ENCODE results near the gene ACE2. TPM values are rescaled to one million over a fixed set of nuclear protein-coding genes. Genes with fewer than 3 reads are reported as not detected.
A peak's percentile ranks its signal among the peaks of the same experiment; 100 is the strongest.

The ACE2 gene
- total RNA-seq, 8 experiments from 2014 or later: 0.09 TPM; not detected in 7

DNA sequence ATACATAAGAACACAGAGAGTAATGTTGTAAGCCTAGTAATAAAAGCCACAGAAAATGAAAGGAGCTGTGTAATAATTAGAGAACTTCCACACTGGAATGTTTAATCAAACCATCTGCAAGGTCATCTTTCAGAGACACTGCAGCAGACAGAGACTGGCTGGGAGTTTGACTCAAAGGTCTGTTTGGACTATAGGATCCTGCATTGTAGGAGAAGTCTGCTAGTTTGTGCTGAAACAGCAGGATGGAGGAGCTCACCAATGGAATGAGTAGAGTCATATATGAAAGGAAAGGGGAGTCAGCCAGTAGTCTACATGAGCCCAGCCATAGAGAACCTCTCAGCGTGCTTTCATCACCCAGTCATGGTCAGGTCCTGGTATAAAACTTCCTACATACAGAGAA lies 4.5 kb upstream of the ACE2 start:
- in situ Hi-C loops (cut with MboI; ENCODE audit: low pct_unique_long_range_greater_than_20kb in 2 of 9, low sequenced_read_pairs in 9 of 9, unreplicated experiment in 9 of 9): no loop called here
- Histone ChIP-seq H3K4me1 (replicated peaks in 1 of 2) (no peaks in the 10 kb centered on the region), H3K4me3 (no peak overlapping the region), H3K27ac (no peak overlapping the region)
- WGBS, 10 experiments: 40 to 100% (median 50%) methylated on average over 1 of the region's 1 CpG; no CpG with 5 or more reads in 5 of the 10 experiments
- no peak for ATAC-seq (replicated peaks in 6 of 8)

DNA sequence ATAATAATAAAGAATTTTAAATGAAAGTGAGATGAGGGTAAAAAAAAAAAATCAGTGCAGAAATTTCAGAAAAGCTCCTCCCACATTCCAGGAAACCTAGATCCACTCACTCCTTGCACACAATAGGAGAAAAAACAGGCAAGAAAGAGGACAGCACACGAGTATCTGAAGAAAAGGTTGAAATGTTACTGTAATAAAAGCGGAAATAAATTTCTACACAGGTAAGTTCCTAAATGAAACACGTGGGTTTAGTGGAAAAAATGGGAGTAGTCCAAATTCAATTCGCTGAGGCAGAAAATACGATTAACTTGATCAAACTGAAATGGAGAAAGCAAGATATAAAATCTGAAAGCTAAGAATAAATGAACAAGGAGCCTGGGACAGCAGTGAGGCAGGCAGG lies 2.0 kb upstream of the ACE2 start:
- in situ Hi-C loops (cut with MboI; ENCODE audit: low pct_unique_long_range_greater_than_20kb in 2 of 9, low sequenced_read_pairs in 9 of 9, unreplicated experiment in 9 of 9): no loop called here
- H3K4me3 ChIP-seq: no peak overlapping the region
- H3K4me1 ChIP-seq (replicated peaks in 1 of 2): no peaks in the 10 kb centered on the region
- 20 to 87% (median 58%) methylated on average over 1 to 5 of the region's 5 CpGs; no CpG with 5 or more reads in 2 of the 10 experiments for WGBS, 10 experiments
- ATAC-seq (replicated peaks in 6 of 8): no peak
- H3K27ac ChIP-seq: no peak overlapping the region

DNA sequence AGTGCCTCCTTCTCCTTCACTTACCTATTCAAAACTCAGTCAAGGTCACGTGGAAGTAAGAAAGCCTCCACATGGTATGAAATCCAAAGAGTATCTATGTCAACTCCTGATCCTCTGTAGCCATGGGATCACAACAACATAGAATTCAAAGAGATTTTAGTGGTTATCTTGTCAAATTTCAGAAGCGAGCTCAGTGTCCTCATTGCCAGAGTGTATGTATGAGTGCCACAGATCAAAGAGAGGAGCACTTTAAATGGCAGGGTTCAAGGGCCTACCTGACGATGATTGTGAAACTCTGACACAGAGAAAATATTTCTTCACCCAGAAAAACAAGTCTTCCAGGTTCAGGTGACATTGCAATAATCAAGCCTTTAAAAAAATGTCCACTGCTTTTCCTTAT lies 1.2 kb upstream of the ACE2 start:
- 20 to 92% (median 81%) methylated on average over 1 to 2 of the region's 3 CpGs; no CpG with 5 or more reads in 6 of the 10 experiments for WGBS, 10 experiments
- Histone ChIP-seq H3K27ac (no peak overlapping the region), H3K4me1 (replicated peaks in 1 of 2) (no peaks in the 10 kb centered on the region), H3K4me3 (no peak overlapping the region)
- ATAC-seq (replicated peaks in 6 of 8): no peak
- in situ Hi-C loops (cut with MboI; ENCODE audit: low pct_unique_long_range_greater_than_20kb in 2 of 9, low sequenced_read_pairs in 9 of 9, unreplicated experiment in 9 of 9): no loop called here

DNA sequence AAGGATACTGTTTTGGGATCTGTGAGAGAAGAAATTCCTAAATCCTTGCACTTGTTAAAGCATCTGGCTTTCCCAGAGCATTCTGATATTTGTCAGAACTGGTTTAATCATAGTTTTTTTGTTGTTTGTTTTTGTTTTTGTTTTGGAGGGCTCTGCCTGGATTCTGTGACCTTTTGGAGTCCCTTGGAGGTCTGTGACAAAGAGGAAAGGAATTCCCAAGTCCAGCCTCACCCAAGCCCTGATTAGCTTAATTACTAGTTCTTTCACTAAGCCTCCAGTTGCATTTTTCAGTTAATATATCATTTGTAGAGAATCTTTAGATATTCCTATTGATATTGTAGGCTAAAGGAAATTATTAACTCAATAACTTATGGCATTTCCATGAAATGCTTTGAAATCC lies 711 bp downstream of the ACE2 start:
- Histone ChIP-seq H3K4me3 (no peak overlapping the region), H3K27ac (no peak overlapping the region), H3K4me1 (replicated peaks in 1 of 2) (no peaks in the 10 kb centered on the region)
- no peak for ATAC-seq (replicated peaks in 6 of 8)
- in situ Hi-C loops (cut with MboI; ENCODE audit: low pct_unique_long_range_greater_than_20kb in 2 of 9, low sequenced_read_pairs in 9 of 9, unreplicated experiment in 9 of 9): no loop called here

DNA sequence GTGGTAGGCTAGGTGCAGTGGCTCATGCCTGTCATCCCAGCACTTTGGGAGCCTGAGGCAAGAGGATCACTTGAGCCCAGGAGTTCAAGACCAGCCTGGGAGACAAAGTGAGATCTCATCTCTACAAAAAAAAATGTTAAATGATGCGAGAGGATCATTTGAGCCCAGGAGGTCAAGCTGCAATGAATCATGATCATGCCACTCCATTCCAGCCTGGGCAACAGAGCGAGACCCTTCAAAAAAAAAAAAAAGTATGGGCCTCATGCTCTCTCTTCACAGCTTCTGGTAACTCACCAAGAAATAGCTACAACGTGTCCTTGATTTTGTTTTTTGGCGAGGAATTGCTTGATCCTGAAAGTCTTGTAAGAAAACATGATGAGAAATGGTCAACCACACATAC lies 1.3 kb downstream of the ACE2 start:
- in situ Hi-C loops (cut with MboI; ENCODE audit: low pct_unique_long_range_greater_than_20kb in 2 of 9, low sequenced_read_pairs in 9 of 9, unreplicated experiment in 9 of 9): no loop called here
- ATAC-seq (replicated peaks in 6 of 8): no peak
- 75 to 100% methylated on average over 2 to 3 of the region's 4 CpGs; no CpG with 5 or more reads in 8 of the 10 experiments for WGBS, 10 experiments
- H3K4me3 ChIP-seq: no peak overlapping the region
- no peak overlapping the region for H3K27ac ChIP-seq
- no peaks in the 10 kb centered on the region for H3K4me1 ChIP-seq (replicated peaks in 1 of 2)

DNA sequence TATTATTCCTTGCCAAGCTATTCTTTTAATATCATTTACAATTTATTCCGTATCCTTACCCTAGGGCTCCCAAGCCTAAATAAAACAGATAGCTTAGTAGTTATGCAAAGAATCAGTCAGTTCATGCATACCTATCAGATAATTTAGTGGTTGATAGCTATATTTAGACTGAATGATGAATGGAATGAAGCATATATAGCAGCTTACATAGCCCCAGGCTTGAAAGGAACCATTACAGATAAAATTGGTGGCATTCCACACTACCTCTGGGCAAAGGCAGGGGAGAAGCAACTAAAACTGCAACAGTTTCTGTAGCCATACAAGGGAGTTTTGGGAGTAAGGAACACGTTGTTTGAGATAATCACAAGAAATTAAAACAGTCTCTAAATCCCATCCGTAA lies 2.7 kb downstream of the ACE2 start:
- peak in 3 of 8 experiments; percentile 19 to 69 (median 50) for ATAC-seq (replicated peaks in 6 of 8)
- no peak overlapping the region for H3K27ac ChIP-seq
- no peak overlapping the region for H3K4me3 ChIP-seq
- in situ Hi-C loops (cut with MboI; ENCODE audit: low pct_unique_long_range_greater_than_20kb in 2 of 9, low sequenced_read_pairs in 9 of 9, unreplicated experiment in 9 of 9): no loop called here
- WGBS, 10 experiments: 0 to 83% (median 77%) methylated on average over 2 to 3 of the region's 3 CpGs; no CpG with 5 or more reads in 5 of the 10 experiments
- no peaks in the 10 kb centered on the region for H3K4me1 ChIP-seq (replicated peaks in 1 of 2)

DNA sequence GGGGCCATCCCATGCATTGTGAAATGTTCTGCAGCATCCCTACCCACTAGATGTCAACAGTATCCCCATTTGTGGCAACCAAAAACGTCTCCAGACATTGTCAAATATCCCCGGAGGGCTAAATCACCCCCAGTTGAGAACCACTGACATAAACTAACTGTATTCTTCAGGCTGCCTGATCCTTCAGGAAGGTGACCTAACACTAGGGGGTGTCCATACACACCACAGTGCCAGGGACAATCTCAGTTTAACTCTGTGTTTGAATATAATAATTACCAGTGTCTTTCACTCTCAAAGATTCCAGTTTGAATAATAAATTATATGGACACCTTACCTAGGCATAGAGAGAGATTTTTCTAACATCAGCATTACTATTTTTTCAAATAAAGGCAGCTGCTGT lies 6.4 kb downstream of the ACE2 start:
- WGBS, 10 experiments: 0 to 29% (median 0%) methylated on average over 1 to 2 of the region's 2 CpGs; no CpG with 5 or more reads in 7 of the 10 experiments
- H3K4me3 ChIP-seq: no peak overlapping the region
- ATAC-seq (replicated peaks in 6 of 8): peak in 1 of 8 experiments; percentile 29
- H3K27ac ChIP-seq: no peak overlapping the region
- in situ Hi-C loops (cut with MboI; ENCODE audit: low pct_unique_long_range_greater_than_20kb in 2 of 9, low sequenced_read_pairs in 9 of 9, unreplicated experiment in 9 of 9): no loop called here
- H3K4me1 ChIP-seq (replicated peaks in 1 of 2): no peaks in the 10 kb centered on the region

DNA sequence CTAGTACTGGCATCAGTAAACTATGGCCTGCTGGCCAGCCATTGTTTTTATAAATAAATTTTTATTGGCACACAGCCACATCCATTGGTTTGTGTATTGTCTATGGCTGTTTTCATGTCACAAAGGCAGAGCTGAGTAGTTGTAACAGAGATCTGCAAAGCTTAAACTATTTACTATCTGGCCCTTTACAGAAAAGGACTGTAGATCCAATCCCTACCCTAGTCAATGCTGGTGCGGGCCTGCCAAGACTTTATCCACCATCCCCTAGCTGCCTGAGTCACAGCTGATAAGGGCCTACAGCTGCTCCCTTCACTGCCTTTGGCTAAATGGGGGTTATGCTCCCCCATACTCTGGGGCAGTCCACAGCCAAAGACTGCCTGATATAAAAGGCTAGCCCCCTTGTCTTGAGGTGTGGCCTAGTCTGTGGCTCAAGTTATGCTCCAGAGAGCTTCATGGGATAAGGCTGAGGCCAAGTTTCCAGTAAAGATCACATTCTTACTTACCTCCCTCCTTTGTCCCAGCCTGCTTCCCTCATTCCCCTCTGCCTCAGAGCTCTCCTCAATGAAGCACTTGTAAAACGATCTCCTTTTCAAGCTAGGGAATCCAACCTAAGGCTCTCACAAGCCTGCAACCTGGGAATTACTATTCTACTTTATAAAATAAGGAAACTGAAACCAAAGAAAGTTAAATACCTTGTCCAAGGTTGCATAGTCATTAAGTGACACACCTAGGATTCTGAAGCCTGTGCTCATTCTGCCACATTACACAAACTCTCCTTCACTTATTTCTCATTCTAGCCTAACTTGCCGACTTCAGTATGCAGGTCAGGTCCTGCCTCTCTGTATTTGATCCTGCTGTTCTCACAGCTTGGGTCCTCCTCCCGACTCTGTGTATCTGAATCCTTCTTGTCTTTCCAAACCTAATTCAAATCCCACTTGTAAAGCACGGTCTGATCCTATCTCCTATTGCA lies 20.7 kb downstream of the ACE2 start:
- in situ Hi-C loops (cut with MboI; ENCODE audit: low pct_unique_long_range_greater_than_20kb in 2 of 9, low sequenced_read_pairs in 9 of 9, unreplicated experiment in 9 of 9): no loop called here
- H3K27ac ChIP-seq: no peak overlapping the region
- WGBS, 10 experiments: 0 to 100% (median 43%) methylated on average over 1 to 5 of the region's 5 CpGs; no CpG with 5 or more reads in 5 of the 10 experiments
- H3K4me1 ChIP-seq (replicated peaks in 1 of 2): no peaks in the 10 kb centered on the region
- no peak for ATAC-seq (replicated peaks in 6 of 8)
- H3K4me3 ChIP-seq: no peak overlapping the region

DNA sequence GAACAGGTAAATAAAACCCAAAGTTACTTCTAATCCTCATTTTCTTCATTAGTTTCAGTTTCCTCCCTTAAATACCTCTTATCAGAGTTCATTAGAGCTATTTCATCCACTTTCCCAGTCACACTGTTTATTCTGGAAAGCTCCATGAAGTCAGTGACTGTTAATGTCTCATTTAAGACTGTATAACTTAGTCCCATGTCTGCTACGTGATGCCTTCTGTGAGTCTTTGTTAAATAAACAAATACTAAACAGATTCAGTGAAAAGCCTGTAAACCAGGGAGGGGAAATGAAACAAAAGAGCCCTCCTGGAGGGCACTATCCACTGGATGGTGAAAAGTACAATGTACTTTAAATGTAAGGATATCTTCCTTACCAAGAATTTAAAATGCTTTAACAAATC lies 24.7 kb downstream of the ACE2 start:
- WGBS, 10 experiments: 0 to 67% (median 39%) methylated on average over 1 of the region's 1 CpG; no CpG with 5 or more reads in 6 of the 10 experiments
- peak in 1 of 8 experiments; percentile 15 for ATAC-seq (replicated peaks in 6 of 8)
- no peak overlapping the region for H3K4me3 ChIP-seq

DNA sequence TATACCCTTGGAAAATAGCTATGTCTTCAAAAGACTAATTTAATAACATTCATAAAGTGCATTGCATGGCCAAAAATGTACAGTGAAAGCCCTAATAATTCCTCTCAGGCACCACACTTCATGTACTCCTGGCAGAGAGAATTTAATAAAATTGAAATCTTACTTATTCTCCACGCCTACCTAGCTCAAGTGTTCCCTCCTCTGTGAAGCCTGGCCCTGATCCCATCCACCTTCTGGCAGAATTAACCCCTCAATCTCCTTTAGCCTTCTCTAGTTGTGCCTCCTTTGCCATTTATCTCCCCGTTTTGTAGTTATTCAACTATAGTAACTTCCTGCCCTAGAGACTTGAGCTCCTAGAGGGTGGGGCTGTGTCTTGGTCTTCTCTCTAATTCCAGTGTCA lies 26.7 kb downstream of the ACE2 start:
- Histone ChIP-seq H3K27ac (no peak overlapping the region), H3K4me1 (replicated peaks in 1 of 2) (no peaks in the 10 kb centered on the region), H3K4me3 (no peak overlapping the region)
- in situ Hi-C loops (cut with MboI; ENCODE audit: low pct_unique_long_range_greater_than_20kb in 2 of 9, low sequenced_read_pairs in 9 of 9, unreplicated experiment in 9 of 9): no loop called here
- ATAC-seq (replicated peaks in 6 of 8): no peak
- WGBS, 10 experiments: 0 to 100% (median 92%) methylated on average over 1 of the region's 2 CpGs; no CpG with 5 or more reads in 6 of the 10 experiments

More for the DNA sequence above, 24.7 kb downstream of the ACE2 start:
- Histone ChIP-seq H3K27ac (no peak overlapping the region), H3K4me1 (replicated peaks in 1 of 2) (no peaks in the 10 kb centered on the region)
- in situ Hi-C loops (cut with MboI; ENCODE audit: low pct_unique_long_range_greater_than_20kb in 2 of 9, low sequenced_read_pairs in 9 of 9, unreplicated experiment in 9 of 9): no loop called here

DNA sequence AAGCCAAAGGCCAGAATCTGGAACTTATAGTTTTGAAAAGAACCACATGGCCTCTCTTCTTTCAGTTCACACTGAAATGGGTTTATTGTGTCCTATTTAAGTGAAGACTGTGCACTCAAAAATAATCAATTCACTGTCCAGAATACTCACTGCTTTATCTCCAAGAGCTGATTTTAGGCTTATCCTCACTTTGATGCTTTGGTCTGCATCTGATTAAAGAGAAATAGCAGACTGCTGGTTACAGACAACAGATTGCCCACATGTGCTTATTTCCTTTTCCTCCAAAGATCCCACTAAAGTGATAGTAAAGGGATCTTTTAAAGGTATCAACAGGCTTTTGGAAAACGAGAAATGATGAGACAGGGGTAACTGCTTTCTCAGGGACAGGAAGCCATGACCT lies 30.6 kb downstream of the ACE2 start:
- in situ Hi-C loops (cut with MboI; ENCODE audit: low pct_unique_long_range_greater_than_20kb in 2 of 9, low sequenced_read_pairs in 9 of 9, unreplicated experiment in 9 of 9): no loop called here
- Histone ChIP-seq H3K27ac (no peak overlapping the region), H3K4me1 (replicated peaks in 1 of 2) (peaks cover 0 to 3% of the 10 kb centered on the region in 2 donors), H3K4me3 (no peak overlapping the region)
- ATAC-seq (replicated peaks in 6 of 8): no peak
- WGBS, 10 experiments: 20 to 50% methylated on average over 1 of the region's 1 CpG; no CpG with 5 or more reads in 8 of the 10 experiments

DNA sequence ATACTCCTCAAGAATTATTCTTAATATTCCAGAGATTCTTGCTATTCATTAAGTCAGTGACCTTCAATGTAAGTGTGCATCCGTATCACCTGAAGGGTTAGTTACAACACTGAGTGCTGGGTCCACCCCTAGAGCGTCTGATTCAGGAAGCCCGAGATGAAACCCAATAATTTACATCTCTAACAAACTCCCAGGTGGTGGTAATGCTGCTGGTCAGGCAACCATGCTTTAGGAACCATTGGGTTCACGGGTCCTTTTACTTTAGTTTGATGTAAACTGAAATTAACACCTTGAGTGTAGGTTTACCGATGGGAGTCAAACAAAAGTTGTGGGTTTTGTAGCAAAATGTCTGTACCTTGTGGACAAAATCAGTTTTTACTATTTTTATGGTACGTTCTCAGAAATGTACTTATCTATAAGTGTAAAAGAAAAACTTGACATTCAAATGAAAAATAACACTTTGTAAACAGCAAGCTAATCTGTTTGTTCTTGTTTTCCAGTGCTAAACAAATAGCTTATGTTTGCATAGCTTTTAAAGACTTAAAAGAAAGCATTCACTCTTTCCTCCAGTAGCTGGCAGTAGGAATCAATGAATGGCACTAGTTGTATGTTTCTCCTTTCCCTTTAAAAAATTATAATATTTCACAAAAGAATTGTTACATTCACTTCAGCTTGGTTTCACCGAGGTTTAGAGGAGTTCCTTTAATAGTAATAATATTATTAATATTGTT lies 32.7 kb downstream of the ACE2 start:
- 0 to 100% (median 22%) methylated on average over 1 to 5 of the region's 7 CpGs; no CpG with 5 or more reads in 4 of the 10 experiments for WGBS, 10 experiments
- H3K4me1 ChIP-seq (replicated peaks in 1 of 2): peaks cover 0 to 4% of the 10 kb centered on the region in 2 donors
- H3K27ac ChIP-seq: no peak overlapping the region
- ATAC-seq (replicated peaks in 6 of 8): peak in 2 of 8 experiments; percentile 30 to 31
- H3K4me3 ChIP-seq: no peak overlapping the region
- in situ Hi-C loops (cut with MboI; ENCODE audit: low pct_unique_long_range_greater_than_20kb in 2 of 9, low sequenced_read_pairs in 9 of 9, unreplicated experiment in 9 of 9): no loop called here

DNA sequence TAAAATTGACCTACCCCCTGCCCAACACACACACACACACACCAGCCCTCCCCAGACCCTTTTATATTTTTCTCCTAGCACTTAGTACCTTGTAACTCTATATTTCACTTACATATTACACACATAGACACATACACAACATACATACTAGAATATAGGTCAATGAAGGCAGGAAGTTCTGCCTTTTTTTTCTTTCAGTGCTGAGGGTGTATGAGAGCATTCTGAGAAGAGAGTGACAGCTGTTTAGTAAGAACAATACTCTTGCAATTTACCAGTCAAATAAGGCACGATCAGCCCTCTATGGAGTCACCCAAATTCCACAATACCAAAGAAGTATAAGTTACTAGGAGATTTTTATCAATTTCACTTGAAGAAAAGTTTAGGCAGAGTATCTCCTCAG lies 33.5 kb downstream of the ACE2 start:
- Histone ChIP-seq H3K4me3 (no peak overlapping the region), H3K4me1 (replicated peaks in 1 of 2) (peaks cover 0 to 4% of the 10 kb centered on the region in 2 donors), H3K27ac (no peak overlapping the region)
- ATAC-seq (replicated peaks in 6 of 8): no peak
- 60% methylated on average over 1 of the region's 1 CpG; no CpG with 5 or more reads in 9 of the 10 experiments for WGBS, 10 experiments
- in situ Hi-C loops (cut with MboI; ENCODE audit: low pct_unique_long_range_greater_than_20kb in 2 of 9, low sequenced_read_pairs in 9 of 9, unreplicated experiment in 9 of 9): no loop called here

Measured in motor neuron (in vitro differentiated cells).